IPS-11a (cell line): ENCODE results near the gene GPC6.

Experiments
- H3K4me3 ChIP-seq: one replicate; pipeline ENCODE4 v1.5.1; 2013; ENCODE audit warnings: low read depth, low read length, control low read depth

GPC6 gene

DNA sequence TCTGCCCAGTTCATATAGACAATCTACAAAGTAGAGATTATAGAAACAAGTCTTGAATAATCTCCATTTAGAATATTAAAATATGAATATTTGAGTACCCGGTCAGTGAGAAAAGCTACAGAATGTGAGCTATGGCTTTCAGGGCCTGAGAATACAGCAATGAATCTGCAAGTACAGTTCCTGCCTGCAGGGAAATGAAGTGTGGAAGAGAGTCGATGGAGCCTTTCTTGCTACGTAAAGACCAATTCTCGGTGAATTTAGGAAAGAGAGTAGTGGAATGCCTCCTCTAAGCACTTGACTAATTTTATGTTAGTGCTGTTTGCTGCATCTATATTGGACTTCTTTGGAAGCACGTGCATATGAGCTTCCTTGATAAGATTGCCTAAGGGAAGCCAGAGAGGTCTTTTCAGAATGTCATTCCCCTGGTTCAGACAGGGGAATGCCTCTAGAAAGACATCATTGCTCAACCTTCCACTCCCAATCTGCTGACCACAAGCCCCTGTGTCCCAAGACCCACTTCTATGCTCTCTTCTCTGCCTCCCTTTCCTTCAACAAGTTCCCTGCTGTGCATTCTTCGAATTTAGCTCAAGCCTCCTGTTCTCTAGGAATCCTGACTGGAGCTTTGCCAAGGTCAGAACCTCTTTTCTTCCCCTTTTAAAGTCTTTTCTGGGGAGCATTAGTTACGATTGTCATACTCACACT, 41.9 kb downstream of the GPC6 start:
- no peak overlapping the region for H3K4me3 ChIP-seq

DNA sequence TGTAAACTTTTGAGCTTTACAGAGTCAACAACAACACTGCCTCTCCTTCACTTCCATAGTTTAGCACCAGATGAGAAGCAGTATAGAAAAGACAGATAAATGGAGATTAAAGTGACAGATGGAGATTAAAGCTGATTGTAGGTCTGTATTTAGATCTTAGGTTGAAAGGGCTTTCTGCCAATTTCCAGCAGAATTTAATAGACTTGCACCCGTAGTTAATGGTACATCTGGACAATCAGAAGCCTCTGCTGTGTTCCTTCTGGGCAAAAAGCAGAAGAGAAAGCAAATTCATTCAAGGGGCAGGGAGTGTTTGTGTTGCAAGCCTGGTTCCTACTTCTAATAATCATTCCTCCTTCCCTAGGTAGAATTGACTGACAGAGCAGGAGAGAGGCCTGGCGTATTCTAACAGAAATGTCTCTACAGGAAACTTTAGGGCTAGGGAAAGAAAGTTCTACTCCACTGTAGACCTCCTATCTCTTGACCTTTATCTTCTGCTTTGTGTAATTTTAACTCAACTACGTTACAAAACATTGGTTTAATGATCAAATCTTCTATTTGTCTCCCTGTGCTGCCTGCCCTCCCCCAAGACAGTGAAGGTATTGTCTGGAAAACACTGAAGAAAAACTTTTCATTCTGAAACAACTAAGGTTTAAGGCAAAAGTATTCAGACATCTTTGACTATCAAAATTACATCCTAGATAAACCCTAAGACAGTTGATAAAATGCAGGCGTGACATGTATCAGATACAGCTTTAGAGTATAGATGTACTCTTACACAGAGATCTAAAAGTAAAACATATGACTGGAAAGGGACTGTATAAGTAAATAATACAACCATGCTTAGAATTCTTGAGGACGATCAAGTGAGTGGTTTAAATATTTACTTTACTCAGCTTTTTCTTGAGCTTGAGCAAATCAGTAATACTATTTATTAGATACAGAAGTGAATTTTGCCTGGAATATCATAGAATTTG, 44.4 kb downstream of the GPC6 start:
- no peak overlapping the region for H3K4me3 ChIP-seq

DNA sequence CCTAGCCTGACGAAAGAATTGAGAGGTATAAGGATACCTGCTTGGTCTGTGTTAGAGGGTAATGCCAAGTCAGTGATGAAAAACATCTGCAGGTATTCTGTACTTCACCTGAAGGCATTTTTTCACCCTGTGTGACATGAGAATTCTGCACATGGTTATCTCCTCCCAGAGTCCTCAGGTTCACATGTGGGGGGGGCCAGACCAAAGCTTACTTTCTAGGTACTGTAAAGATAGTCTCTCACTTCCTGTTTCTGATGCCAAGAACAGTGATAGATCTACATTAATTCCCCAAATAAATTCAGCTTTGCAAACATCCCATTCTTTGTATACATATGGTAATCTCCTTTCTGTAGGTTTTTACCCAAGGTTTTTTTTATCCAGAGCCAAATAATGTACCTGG, 53.4 kb downstream of the GPC6 start:
- no peak overlapping the region for H3K4me3 ChIP-seq

DNA sequence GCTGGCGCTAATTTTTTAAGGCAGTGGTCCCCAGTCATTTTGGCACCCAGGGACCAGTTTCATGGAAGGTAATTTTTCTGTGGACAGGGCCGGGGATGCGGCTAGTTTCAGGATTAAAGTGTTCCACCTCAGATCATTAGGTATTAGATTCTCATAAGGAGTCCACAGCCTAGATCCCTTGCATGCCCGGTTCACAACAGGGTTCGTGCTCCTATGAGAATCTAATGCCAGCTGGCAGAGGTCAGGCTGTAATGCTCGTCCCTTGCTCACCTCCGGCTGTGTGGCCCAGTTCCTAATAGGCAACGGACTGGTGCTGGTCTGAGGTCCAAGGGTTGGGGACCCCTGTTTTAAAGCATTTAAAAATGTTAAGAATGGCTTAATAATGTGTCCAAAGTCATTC, 54.1 kb downstream of the GPC6 start:
- no peak overlapping the region for H3K4me3 ChIP-seq

DNA sequence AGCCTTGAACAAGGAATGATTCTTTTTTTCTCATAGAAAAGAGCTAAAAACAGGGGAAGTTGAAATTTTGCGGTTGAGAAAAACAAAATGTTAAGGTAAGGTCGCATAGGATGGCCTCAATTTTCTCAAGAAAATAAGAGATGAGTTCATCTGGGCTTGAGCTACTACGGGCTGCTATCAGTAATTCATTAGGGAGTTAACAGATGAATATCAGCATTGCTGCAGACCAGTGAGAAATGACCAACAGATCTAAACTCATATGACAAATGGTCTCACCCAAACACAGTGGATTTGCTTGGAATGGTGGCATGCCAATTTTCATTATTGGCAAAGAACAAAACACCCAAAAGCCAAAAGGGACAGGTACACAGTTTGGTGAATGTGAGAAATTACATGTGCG, 56.6 kb downstream of the GPC6 start:
- H3K4me3 ChIP-seq, result no peak overlapping the region

DNA sequence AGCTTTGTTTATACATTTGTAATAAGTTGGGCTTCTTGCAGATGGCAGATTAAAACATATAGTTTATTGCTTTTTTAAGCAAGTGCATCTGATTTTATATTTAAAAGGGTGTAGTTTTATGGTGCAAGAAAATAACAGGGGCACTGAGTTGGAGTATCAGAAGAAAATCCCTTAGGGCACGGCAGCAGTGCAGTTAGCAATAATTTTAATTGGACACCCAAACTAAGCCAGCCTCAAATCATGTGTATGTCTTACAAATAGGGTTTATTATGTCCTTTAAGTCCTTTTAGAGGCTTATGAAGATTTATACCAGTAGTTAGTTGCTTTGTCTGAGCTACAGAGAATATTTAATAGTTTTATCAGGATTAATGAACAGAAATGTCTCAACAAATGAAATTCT, 57.5 kb downstream of the GPC6 start:
- no peak overlapping the region for H3K4me3 ChIP-seq

DNA sequence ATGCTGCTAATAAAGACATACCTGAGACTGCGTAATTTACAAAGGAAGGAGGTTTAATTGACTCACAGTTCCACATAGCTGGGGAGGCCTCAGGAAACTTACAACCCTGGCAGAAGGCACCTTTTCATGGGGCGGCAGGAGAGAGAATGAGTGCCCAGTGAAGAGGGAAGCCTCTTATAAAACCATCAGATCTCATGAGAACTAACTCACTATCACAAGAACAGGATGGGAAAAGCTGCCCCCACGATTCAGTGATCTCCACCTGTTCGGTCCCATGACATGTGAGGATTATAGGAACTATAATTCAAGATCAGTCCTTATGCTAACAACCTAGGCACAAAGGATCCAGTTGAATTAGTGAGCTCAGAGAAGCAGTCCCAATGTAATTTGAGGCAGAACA, 59.4 kb downstream of the GPC6 start:
- H3K4me3 ChIP-seq, result no peak overlapping the region

DNA sequence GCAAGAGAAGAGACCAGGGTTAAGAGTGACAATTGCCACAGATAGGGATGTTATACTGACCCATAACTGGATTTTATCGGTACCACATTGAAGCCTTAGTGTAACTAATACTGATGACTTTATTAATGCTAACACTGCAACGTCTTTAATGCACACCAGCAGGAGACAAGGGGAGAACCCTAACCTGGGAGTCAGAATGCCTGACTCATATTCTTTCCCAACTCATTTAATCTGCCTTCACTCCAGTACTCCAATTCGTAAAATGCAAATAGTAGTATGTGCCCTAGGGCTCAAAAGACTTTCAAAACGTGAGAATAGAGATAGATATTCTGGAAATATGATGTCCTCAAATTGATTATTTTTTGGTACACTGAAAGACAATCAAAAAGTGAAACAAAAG, 62.4 kb downstream of the GPC6 start:
- no peak overlapping the region for H3K4me3 ChIP-seq

DNA sequence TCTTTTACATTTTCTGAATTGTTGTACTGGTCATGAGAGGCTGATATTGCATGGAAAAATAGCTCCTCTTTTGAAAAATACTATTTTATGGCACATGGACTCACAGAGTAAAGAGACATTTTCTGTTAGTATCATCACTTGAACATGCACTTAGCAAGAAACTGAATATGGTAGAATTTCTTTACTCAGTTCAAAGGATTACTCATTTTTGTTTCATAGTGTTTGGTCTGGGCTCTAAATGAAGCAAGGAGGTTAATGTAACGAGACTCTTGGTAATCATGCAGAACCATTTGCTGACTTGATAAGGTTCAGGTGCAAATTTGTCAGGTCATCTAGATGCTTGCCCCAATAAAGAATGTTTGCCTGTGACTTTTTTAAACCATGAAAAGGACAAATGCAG, 63.2 kb downstream of the GPC6 start:
- no peak overlapping the region for H3K4me3 ChIP-seq

DNA sequence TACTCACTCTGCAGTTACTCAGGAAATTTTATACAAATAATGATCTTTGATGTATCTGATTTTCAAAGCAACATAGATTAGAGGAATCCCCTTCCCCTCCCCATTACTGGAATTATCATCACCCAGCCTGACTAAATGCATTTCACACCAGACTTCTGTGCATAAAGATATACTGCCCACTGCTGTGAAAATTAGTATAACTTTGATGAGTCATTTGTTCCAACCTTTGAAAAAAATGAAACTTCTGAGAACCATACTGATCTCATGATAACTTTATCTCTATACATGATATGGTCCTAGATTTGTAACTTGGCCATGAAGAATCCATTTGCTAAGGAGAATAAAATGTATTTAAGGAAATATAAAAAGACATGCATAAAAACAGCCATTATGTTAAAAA, 63.9 kb downstream of the GPC6 start:
- H3K4me3 ChIP-seq, result no peak overlapping the region

DNA sequence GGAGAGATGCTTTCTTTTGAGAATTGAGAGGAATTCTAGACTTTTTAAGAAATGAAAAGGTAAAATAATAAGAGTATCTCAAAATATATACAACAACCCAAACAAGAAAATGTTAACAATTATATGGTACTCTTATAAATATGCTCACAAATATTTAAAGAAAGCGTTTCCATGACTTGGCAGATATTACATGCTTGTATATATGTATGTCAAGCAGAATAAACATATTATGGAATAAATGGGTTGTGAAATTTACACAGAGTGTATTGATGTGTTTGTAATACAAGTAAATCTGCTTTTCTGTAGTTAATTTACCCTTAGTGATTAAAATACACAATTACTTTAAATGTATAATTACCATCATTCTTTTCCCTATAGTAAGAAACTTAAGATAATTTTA, 65.8 kb downstream of the GPC6 start:
- no peak overlapping the region for H3K4me3 ChIP-seq

DNA sequence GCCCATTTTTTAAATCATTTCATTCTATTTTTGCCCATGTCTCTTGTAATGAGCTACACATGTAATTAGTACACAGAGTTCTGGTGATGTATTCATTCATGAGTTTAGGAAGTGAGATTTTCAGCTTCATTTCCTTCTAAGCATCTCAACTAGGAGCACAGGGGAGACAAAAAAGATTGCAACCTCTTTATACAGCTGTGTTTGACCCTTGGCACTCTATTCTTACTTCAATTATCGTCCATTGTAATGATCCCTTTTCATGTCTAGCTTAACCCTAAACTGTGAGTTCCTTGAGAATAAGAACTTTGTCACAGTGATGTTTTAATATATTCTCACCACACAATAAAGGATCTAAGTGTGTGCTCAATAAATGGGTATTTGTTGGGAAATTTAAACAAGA, 67.1 kb downstream of the GPC6 start:
- no peak overlapping the region for H3K4me3 ChIP-seq

DNA sequence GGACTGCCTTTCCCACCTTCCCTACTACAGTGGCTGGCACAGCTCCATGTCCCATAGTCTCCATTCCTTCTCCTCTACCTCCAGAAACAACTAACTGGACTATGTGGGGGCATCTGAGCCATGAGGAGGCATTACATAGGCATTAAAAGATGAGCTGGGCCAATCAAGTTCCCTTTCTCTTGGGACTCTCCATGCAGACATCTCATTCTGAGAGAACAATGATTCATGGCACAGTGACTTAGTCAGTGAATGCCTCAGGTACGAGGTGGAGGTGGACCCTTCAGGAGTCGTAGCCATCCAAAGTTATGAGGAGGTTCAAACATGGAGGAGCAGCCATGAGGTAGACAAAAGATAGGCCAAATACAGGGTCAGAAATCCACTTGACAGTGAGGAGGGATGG, 70.0 kb downstream of the GPC6 start:
- no peak overlapping the region for H3K4me3 ChIP-seq

DNA sequence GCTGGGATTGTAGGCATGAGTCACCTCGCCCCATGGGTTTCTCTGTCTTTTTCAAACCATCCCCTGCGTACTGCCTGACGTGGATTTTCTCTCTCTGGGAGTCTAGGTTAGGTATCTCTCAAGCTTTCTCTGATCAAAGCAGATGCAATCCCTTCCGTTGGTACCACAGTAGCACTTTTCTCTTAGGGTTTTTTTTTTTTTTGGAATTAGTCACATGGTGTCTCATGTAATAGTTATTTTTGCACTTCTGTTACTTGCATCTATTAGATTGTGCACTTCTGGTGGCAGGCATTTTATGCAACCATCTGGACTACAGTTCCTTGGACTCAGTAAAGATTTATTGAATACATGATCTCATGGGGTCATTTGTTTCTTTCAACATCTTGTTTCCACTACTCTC, 72.1 kb downstream of the GPC6 start:
- H3K4me3 ChIP-seq, result no peak overlapping the region

DNA sequence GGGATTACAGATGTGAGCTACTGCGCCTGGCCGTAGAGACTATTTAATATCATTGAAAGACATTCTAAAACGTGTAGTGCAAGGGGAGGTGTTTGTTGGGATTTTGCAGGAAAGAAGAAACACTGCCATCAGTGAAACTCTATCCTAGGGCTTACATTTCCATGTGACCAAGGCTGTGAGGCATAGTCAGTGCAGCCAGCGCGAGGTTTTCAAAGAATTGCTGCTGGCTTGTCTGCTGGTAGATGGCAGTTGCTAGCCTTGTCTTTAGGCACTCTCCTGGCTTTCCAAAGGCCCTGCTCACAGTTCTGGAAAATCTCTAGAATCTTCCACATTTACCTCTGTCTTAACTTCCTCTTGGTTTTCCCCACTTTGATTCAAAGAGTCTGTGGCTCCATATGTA, 77.5 kb downstream of the GPC6 start:
- H3K4me3 ChIP-seq, result no peak overlapping the region

DNA sequence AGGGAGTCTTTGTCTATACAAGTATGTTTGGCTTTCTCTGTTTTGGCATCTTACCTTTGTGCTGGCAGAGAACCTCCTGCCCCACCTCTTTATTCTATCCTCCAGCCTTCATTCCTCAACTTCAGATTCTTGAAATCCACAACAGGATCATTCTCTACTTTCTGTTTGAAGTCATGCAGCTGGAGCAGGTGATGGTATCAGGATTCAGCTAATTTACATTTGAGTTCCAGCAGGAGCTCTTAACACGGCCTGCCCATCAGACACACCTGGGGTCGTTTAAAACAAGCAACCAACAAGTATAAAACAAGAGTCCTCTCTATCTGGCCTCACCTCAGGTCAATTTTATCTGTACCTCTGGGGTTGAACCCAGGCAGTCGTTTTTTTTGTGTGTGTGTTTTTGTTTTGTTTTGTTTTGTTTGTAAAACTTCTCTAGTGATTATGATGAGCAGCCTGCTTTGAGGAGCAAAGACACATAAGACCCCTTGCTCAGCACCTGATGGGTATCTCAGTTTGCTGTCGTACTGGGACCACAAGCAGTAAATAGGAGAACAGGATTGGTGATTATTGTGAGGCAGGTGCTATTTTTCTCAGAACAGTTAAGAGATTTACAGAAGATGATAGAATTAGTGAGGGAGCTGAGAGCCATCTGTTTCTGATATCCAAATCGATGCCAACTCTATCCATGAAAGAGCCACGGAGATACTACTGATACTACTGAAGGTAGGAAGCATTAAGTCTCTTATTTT, 78.4 kb downstream of the GPC6 start:
- H3K4me3 ChIP-seq, result no peak overlapping the region

DNA sequence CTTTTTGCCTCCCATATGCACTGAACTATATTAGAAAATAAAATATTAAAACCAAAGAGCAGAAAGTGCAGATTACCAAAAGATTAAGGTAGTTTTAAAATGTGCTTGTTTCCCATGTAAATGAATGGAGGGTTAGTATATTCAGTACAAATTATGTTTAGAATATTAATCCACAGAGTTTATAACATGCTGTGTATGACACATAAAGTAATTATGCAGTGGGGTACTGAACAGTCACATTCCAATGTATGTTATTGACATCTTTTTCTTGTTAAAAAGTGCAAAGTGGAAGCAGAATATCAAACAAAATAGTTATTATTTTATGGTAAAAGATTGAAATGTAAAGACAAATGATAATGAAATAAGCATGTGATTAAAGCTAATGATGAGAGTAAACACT, 79.3 kb downstream of the GPC6 start:
- no peak overlapping the region for H3K4me3 ChIP-seq

DNA sequence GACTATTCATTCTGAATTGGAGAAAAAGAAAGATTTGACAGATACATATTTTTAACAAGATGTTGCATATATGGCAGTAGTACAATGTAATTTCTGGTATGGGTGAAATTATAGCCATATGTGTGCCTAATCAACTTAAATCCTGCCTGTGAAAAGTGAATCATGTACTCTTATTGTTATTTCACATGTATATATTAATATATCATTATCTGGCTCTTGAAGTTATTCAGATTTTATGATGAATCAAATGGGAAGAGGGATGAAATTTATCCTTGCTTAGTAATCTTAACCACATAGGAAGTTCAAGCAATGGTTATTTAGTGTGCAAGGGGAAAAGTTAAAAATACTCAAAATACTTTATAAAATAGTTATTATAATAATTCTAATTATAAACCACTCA, 80.5 kb downstream of the GPC6 start:
- H3K4me3 ChIP-seq, result no peak overlapping the region

DNA sequence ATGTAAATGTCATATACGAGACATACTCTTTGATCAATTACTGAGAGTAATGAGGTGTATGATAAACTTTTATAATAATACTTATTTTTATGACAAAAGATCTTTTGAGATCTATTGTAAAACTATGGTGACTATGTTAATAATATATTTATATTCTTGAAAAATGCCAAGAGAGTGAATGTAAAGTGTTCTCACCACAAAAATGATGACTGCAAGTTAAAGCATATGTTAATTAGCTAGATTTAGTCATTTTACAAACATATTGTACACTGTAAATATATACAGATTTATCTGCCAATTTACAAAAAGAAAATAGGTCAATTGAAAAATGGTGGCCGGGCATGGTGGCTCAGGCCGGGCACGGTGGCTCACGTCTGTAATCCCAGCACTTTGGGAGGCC, 81.0 kb downstream of the GPC6 start:
- no peak overlapping the region for H3K4me3 ChIP-seq

DNA sequence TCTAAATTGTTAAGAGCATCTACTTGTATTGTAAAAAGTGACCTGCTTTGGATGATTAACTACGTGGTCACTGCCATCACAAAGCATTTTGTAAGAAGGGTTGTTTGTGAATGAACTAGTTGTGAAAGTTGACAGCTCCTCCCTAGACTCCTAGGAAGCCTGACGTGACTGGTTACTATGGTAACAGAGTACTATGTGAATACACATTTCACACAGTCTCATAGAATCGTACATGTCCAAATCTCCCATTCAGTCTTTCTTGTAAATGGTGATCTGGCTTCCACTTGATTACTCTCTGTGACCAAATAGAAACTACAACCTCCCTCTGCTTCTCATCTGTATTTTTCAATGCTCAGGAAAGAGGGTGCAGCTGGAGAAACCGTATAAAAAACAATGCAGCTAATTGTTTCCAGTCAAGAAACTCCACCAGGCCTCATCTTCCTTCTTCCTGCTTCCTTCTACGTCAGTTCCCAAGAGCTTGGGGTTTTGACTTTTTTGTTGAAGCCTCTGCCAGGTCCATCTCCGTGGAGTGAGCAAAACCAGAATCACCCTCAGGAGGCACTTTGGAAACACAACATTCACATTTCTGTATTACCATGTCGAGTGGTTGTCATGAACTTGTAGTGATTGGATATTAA, 83.4 kb downstream of the GPC6 start:
- no peak overlapping the region for H3K4me3 ChIP-seq

DNA sequence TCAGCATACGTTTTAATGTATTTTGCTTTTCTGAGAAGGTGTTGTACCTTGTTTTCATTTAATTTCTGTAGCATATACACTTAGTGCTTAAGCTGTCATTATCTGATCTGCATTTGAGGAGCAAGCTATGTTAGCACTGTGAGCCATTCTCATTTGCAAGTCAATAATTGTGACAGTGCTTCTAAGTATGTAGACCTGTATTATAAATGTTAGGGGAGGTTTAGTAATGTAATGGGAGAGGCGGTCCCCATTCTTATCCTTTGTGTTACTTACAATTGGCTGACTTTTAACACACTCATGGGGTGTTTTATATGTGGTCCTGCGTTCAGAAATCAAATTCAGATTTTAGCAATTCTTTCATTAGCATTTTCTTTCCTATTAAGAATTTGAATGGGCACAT, 90.2 kb downstream of the GPC6 start:
- H3K4me3 ChIP-seq, result no peak overlapping the region
